Neural cell (in vitro differentiated cells): Measurements from ENCODE around the gene RPL18. TPM values are rescaled to one million over a fixed set of nuclear protein-coding genes. Genes with fewer than 3 reads are reported as not detected.

ENCODE experiments used
- H2AFZ ChIP-seq: fragments of 200-600, 300-800 bp; sonication (generic), shearing (Covaris generic); 2 replicates; pipeline ENCODE4 v1.6.0; 2014; ENCODE audit warnings: low read depth, mild to moderate bottlenecking, antibody characterized with exemption, low read length, moderate library complexity
- H3F3A ChIP-seq: fragments of 200-600 bp; shearing (Covaris generic); 2 replicates; pipeline ENCODE4 v1.6.1; 2016; ENCODE audit warnings: mild to moderate bottlenecking, moderate library complexity, mixed read lengths, antibody characterized with exemption, low read length; ENCODE audit not compliant: insufficient read depth, poor library complexity, severe bottlenecking
- H3K27ac ChIP-seq: fragments of 200-600, 300-800 bp; sonication (generic), shearing (Covaris generic); 2 replicates; pipeline ENCODE4 v1.5.1; 2014; ENCODE audit warnings: mild to moderate bottlenecking, low read length, moderate library complexity
- H3K27me3 ChIP-seq: fragments of 300-800, 200-600 bp; sonication (generic), shearing (Covaris generic); 2 replicates; pipeline ENCODE4 v1.6.0; 2014; ENCODE audit warnings: mild to moderate bottlenecking, low read depth, low read length, moderate library complexity; ENCODE audit not compliant: insufficient read depth
- H3K36me3 ChIP-seq: fragments of 300-800, 200-600 bp; sonication (generic), shearing (Covaris generic); 2 replicates; pipeline ENCODE4 v1.5.1; 2014; ENCODE audit warnings: mild to moderate bottlenecking, antibody characterized with exemption, low read length, moderate library complexity; ENCODE audit not compliant: insufficient read depth
- H3K4me2 ChIP-seq: fragments of 300-800, 200-600 bp; sonication (generic), shearing (Covaris generic); 2 replicates; pipeline ENCODE4 v1.6.0; 2014; ENCODE audit warnings: mild to moderate bottlenecking, low read length
- H3K4me3 ChIP-seq: fragments of 300-800, 200-600 bp; sonication (generic), shearing (Covaris generic); 2 replicates; pipeline ENCODE4 v1.5.1; 2014; ENCODE audit warnings: mild to moderate bottlenecking, low read length, moderate library complexity
- H3K79me2 ChIP-seq: fragments of 200-600 bp; shearing (Covaris generic); replicated peaks from 2 replicates; pipeline ENCODE4 v1.6.0; 2014; ENCODE audit warnings: mild to moderate bottlenecking, low read length, moderate library complexity; ENCODE audit not compliant: insufficient read depth
- H3K9ac ChIP-seq: fragments of 300-800, 200-600 bp; sonication (generic), shearing (Covaris generic); 2 replicates; pipeline ENCODE4 v1.6.1; 2016; ENCODE audit warnings: mild to moderate bottlenecking, low read length, mixed read lengths
- H3K9me2 ChIP-seq: fragments of 200-600 bp; shearing (Covaris generic); 2 replicates; pipeline ENCODE4 v1.6.1; 2016; ENCODE audit warnings: mild to moderate bottlenecking, low read length, mixed read lengths; ENCODE audit not compliant: insufficient read depth
- H3K9me3 ChIP-seq: fragments of 200-600, 300-800 bp; sonication (generic), shearing (Covaris generic); 2 replicates; pipeline ENCODE4 v1.6.1; 2016; ENCODE audit warnings: mild to moderate bottlenecking, mixed run types, low read length, moderate library complexity, mixed read lengths
- H4K20me1 ChIP-seq: fragments of 200-600 bp; shearing (Covaris generic); 2 replicates; pipeline ENCODE4 v1.6.1; 2016; ENCODE audit warnings: mild to moderate bottlenecking, mixed run types; ENCODE audit not compliant: insufficient read depth
- CTCF ChIP-seq: fragments of 450-650 bp; IDR thresholded peaks from 2 replicates; pipeline ENCODE4 v1.5.1; 2014; ENCODE audit warnings: antibody characterized with exemption, mild to moderate bottlenecking, moderate library complexity; ENCODE audit not compliant: poor library complexity, severe bottlenecking
- EP300 ChIP-seq: fragments of 450-650 bp; conservative IDR thresholded peaks from 2 replicates; pipeline ENCODE4 v1.6.1; 2014; ENCODE audit warnings: antibody characterized with exemption, mild to moderate bottlenecking, moderate library complexity; ENCODE audit not compliant: poor library complexity, severe bottlenecking
- EZH2 ChIP-seq: fragments of 200-600, 300-800 bp; shearing (Covaris generic), sonication (generic); IDR thresholded peaks from 2 replicates; pipeline ENCODE4 v1.6.1; 2014; ENCODE audit warnings: antibody characterized with exemption, low read length, borderline replicate concordance, mild to moderate bottlenecking; ENCODE audit not compliant: insufficient read depth, poor library complexity, severe bottlenecking
- MXI1 ChIP-seq: fragments of 450-650 bp; conservative IDR thresholded peaks from 2 replicates; pipeline ENCODE4 v1.6.1; 2014; ENCODE audit warnings: antibody characterized with exemption, mild to moderate bottlenecking; ENCODE audit not compliant: poor library complexity, severe bottlenecking
- POLR2AphosphoS5 ChIP-seq: IDR thresholded peaks from 2 replicates; pipeline ENCODE4 v1.6.1; 2012
- RAD21 ChIP-seq: fragments of 450-650 bp; conservative IDR thresholded peaks from 2 replicates; pipeline ENCODE4 v1.6.1; 2014; ENCODE audit warnings: antibody characterized with exemption, mild to moderate bottlenecking, moderate library complexity
- REST ChIP-seq: IDR thresholded peaks from 2 replicates; pipeline ENCODE4 v1.6.1; 2012; ENCODE audit warnings: borderline replicate concordance
- SMC3 ChIP-seq: fragments of 450-650 bp; conservative IDR thresholded peaks from 2 replicates; pipeline ENCODE4 v1.6.1; 2014; ENCODE audit warnings: antibody characterized with exemption, mild to moderate bottlenecking, moderate library complexity; ENCODE audit not compliant: poor library complexity
- TAF1 ChIP-seq: IDR thresholded peaks from 2 replicates; pipeline ENCODE4 v1.6.1; 2012; ENCODE audit warnings: low read depth
- polyA plus RNA-seq: library from polyadenylated mRNA; depleted of rRNA; stranded (reverse); fragments of >200 nt; gene quantifications from 2 replicates; pipeline ENCODE4 v1.2.3, GENCODE V29; 2014

The RPL18 gene
- polyA plus RNA-seq, 1 donor from 2014 or later, result 2,102 TPM

- Histone ChIP-seq H3K79me2 (no peaks in the 10 kb centered on the region), H3K9ac (no peak overlapping the region), H3K9me3 (no peaks in the 10 kb centered on the region), H3K36me3 (no peaks in the 10 kb centered on the region), H3K9me2 (no peaks in the 10 kb centered on the region), H3K4me3 (no peak overlapping the region), H3K27me3 (no peaks in the 10 kb centered on the region), H3F3A (no peaks in the 10 kb centered on the region), H3K27ac (no peak overlapping the region), H3K4me2 (no peak overlapping the region), H4K20me1 (no peaks in the 10 kb centered on the region), H2AFZ (no peak overlapping the region)
- TF ChIP-seq REST (no peak), POLR2AphosphoS5 (no peak), MXI1 (no peak), RAD21 (no peak), TAF1 (no peak), EP300 (no peak), SMC3 (no peak), EZH2 (no peak), CTCF (no peak)
Observed at GRCh38 chr19:48661711-48662090, 42.7 kb upstream of the RPL18 start.

- no peak overlapping the region for H3K4me3 ChIP-seq
- H3K27ac ChIP-seq, result no peak overlapping the region
- H4K20me1 ChIP-seq, result no peaks in the 10 kb centered on the region
- H3K9ac ChIP-seq, result no peak overlapping the region
- no peaks in the 10 kb centered on the region for H3K9me3 ChIP-seq
- H3K79me2 ChIP-seq, result no peaks in the 10 kb centered on the region
- H3K4me2 ChIP-seq, result no peak overlapping the region
- H3K36me3 ChIP-seq, result no peaks in the 10 kb centered on the region
- TF ChIP-seq MXI1 (no peak), POLR2AphosphoS5 (no peak), CTCF (no peak), RAD21 (no peak), REST (no peak), SMC3 (no peak), EP300 (no peak), TAF1 (no peak), EZH2 (no peak)
- no peaks in the 10 kb centered on the region for H3K9me2 ChIP-seq
- no peak overlapping the region for H2AFZ ChIP-seq
- H3F3A ChIP-seq, result no peaks in the 10 kb centered on the region
- H3K27me3 ChIP-seq, result no peaks in the 10 kb centered on the region
Observed at GRCh38 chr19:48660852-48661710, 42.1 kb upstream of the RPL18 start.
